Stimulated activated CD4-positive, alpha-beta T cell treated with anti-CD3 and anti-CD28 coated beads, Interleukin-15, amount 100 ng/mL, for 24 hours (primary cell): ENCODE measurements around the gene TMEM108.

Source experiments
- DNase-seq: peaks from one replicate; pipeline ENCODE4 v3.0.0-alpha.2; 2020

The TMEM108 gene

DNA sequence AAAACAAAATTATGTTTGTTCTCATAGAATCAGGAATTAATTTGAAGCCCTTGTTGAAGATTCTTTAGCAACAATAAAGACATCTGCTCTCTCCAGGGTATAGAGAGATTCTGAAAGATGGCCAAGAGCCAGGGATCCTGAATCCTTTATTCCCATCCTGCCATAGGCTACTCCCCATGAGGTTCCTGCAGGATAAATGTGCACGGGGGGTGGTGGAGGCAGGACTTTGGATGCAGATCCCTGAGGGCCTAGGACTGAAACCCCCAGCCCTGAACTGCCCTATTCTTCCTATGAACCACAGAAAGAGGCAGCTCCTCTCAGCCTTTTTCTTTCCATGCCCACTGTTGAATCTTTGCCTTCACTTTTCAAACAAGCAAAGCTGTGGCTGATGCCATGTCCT is 17.1 kb downstream of the TMEM108 start:
- no peak for DNase-seq

GRCh38 chr3:133058243-133058642 is 20.1 kb downstream of the TMEM108 start:
- DNase-seq, result no peak

DNA sequence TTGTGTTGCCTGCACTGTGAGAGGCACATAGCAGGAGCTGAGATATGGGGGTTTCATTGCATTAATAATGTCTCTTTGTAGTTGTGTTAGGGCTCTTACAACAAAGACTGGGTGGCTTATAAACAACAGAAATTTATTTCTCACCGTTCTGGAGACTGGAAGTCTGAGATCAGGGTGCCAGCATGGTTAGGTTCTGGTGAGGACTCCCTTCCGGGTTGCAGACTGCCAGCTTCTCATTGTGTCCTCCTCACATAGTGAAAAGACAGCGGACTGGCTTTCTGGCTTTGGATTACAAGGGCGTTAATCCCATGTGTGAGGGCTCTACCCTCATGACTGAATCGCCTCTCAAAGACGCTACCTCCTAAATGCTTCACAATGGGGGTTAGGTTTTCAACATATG is 20.6 kb downstream of the TMEM108 start:
- no peak for DNase-seq

DNA sequence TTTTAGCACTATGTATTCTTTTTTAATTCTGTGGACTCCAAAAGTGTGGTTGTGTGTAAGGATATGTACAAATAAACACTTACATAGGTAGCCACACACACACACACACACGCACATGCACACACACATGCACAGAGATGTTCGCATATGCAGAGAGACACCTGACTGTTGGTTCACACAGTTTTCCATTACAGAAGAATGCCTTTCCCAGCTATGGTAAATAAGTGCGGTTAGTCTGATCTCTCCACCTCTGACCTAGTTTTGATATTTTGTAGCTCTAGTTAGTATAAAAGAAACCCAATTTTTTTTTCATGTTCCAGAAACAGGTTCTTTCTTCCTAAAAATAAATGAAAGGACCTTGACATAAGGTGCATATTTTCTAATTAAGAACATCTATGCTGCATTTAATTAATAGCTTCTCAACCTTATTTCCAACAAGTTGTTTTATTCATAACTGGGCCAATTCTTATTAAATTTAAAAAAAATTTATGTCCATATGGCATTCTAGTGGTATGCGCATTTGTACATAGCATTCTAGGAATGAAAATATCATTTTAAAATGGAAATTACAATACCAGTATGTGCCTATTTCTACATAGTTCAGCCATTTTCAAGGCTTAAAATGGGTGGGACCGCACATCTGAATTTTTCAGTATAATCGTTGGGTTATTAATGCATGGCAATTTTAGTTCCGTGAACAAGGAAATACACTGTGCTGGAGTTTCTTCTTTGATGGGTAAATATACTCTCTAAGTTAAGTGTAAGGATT is 27.2 kb downstream of the TMEM108 start:
- no peak for DNase-seq

- no peak for DNase-seq
Measured at GRCh38 chr3:133066026-133066425, 27.8 kb downstream of the TMEM108 start.

- no peak for DNase-seq
Measured at GRCh38 chr3:133069556-133070286, 31.5 kb downstream of the TMEM108 start.

DNA sequence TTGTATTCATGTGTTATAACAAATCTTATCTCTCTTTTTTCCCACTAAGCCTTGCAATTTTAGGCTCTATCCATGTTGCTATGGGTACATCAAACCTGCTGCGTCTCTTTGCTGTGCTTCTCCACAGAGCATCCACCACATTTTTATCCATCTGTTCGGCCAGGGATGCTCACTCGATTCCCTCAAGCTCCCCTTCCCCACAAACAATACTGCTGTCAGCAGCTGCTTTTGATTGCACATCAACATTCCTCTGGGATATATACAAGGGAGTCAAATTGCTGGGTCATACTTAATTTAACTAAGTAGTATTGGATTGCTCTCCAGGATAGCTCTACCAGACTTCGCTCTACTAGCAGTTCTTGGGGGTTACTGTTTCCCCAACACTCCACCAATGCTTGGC is 36.8 kb downstream of the TMEM108 start:
- no peak for DNase-seq

DNA sequence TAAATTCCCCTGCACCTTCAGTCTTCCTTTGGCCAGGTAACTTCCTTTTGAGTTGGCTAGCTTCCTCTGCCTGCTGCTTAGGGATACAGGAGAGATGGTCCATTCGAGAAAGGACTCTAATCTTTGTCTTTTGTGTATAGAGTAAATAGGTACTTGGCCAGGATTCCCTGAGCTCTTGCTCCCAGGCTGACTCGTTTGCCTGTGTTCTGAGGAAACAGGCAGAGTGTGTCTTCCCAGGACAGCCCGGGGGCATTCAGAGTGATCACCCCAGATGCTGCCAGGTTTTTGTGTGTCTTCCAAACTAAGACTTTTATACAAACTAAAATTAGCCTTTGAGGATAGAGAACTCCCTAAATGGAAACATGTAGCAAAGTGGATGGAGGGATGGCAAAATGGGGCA is 39.5 kb downstream of the TMEM108 start:
- no peak for DNase-seq

- no peak for DNase-seq
Measured at GRCh38 chr3:133079621-133080020, 41.4 kb downstream of the TMEM108 start.

GRCh38 chr3:133081016-133081415 is 42.8 kb downstream of the TMEM108 start:
- DNase-seq, result no peak

DNA sequence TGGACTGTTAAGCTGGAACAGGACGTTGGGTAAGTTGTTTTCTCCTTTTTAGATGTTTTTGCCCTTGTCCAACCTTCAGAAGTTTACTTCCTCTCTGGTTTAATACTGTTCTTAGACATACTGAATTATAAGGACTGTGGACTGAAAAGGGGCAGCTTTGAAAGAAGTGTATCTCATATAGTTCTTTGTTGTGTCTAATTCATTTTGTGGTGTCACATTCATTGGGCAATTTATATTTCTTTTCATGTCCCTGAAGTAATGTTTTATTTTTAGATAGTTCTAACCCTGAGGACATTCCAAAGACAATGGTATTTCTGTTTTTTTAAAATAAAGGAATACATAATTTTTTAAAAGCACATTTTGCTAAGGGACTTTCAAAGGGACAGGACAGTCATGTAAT is 45.2 kb downstream of the TMEM108 start:
- DNase-seq, result no peak

DNA sequence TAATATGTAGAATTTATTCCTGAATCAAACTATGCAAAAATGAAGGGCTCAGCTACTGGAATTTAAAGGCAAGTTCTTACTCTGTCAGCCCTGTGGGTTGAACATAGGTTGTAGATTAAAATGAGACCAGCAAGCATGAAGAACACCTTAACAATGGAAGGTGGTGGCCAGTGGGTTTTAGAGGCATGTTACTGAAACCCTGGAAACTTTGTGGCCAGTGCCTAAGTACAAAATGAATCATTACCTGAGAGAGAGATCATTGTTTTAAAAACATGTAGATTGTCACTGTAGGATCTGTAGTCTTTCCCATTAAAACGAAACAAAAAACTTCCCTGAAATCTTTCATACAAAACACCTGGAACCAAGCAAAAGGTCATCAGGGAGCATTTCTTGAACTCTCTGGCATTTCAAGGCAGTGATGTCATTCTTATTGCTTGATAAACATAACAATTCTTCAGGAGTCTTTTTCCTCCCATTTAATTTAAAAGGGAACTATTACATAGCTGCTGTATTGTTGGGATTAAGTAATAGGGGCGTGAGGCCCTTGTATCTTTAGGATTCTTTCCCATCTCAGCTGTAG is 51.8 kb downstream of the TMEM108 start:
- no peak for DNase-seq

- DNase-seq, result no peak
Measured at GRCh38 chr3:133092681-133093080, 54.5 kb downstream of the TMEM108 start.

- DNase-seq, result no peak
Measured at GRCh38 chr3:133093366-133093765, 55.2 kb downstream of the TMEM108 start.

DNA sequence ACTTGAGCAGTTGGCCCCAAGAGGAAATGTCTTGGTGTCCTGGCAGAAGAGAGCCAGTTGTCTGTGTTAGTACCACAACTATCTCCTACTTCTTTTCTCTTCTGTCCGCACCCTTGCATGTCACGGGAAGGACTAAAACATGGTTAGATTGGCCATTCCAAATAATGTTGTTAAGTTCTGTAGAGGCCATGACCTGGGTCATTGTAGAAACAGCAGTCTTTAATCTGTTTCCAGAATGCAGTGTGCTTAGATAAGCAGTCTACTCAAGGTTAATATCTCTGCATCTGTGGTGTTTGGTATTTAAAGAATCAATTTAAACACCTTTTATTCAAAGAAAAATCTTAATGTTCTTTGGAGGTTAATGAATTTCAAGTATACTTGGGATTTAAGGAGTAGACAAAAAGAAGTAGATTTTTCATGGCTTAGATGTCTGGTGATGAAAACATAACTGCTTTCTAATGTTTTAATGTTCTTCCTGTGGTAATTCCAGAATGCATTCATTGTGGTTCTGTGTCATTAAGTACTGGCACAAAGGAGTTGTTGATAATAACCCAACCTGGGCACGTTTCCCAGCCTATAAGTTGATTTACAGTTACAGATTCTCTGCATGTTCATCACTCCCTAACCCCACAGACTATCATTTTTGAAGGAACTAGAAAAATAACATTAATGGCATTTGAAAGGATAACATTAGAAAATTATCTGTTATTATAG is 58.9 kb downstream of the TMEM108 start:
- no peak for DNase-seq

DNA sequence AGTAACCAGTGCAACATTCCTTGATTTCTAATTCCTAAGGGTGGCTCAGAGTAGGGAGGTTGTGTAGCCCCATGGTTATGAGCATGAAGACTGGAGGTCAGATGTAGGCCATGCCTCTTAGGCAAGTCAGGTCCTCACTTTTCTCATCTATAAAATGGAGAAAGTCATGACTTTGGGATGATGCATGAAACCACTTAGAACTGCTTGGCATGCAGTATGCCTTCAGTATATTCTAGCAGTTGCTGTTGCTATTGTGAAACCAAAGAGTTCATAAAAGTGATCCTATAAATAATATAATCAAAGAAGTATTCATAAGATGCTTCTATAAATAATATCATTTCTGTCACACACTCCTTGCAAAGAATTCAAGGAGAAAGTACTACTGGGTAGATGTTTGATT is 65.5 kb downstream of the TMEM108 start:
- DNase-seq, result no peak

DNA sequence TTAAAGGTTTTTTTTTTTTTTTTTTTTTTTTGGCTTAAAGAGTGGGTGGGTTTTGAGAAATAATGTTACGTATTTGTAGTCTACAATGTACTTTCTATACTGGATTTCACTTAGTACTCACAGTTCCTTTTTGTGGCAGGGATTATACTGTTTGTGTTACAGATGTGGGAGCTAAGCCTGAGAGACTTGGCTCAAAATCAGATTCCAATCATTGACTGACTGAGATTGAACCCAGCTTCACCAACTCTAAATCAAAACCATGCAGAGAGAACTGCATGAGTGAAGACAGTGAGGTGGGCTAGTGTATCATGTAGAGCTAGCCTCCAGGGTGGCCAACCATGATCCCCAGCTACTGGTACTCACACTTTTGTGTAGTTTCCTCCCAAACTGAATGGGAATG is 68.0 kb downstream of the TMEM108 start:
- no peak for DNase-seq

DNA sequence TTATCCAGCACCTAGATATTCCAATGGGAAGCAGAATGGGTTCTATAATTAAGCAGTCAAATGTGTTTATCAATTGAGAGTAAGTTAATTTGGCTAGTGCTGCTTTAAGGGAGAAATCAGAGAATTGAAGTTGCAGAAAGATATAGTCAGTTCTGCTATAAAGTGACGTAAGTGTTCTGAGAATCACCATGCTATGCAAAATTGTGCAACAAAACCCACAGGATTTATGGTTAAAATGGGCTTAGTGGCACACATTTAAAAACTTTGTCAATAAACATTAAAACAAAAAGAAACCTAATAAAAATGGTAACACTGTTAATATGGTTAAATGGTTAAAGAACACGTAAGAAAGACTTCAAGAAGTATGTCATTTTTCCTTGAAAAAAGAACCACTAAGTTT is 74.5 kb downstream of the TMEM108 start:
- DNase-seq, result no peak

DNA sequence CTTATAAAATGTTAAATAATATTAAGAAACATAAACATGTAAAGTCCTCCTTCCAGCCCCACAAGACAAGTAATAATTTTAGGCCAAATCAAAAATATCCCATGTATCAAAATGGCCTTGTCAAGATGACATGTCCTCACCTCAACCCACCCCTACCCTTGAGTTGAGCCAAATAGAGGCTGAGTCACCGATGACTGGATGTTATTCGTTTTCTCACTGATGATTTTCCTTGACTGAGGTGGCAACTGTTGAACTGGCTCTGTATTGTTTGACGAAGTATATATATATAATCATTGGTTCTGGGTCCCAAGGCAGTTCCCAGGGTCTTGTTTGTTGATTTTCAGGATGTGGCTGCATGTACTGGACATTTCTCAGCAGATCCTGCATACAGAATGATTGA is 75.3 kb downstream of the TMEM108 start:
- no peak for DNase-seq

DNA sequence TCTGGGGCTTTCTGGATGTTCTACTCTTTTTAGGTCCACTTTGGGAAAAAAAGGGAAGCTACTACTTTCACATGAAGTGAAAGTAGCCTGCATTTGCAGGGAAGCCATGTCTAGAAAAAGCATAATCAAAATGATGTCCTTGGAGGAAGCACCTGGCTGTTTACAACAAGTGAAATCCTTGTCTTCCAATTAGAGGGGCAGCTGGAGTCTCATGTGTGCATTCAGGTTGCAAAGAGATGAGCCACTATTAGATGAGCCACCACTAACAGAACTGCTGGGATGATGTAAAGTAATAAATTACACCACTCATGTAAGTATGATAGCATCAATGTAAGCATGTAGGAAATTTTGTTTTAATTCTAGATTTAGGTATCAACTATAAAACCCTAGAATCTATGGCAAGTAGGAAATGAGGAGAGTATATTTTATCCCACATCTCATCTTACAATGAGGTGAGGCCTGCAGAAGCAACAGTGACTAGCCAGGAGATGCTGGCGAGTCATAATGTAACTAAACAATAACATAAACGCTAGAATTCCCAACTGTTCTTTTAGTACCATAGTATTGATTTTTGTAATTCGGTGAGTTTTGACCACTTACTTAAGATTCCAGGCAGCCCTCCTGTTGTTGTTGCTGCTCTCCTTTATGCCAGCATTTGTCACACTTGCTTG is 75.9 kb downstream of the TMEM108 start:
- no peak for DNase-seq

DNA sequence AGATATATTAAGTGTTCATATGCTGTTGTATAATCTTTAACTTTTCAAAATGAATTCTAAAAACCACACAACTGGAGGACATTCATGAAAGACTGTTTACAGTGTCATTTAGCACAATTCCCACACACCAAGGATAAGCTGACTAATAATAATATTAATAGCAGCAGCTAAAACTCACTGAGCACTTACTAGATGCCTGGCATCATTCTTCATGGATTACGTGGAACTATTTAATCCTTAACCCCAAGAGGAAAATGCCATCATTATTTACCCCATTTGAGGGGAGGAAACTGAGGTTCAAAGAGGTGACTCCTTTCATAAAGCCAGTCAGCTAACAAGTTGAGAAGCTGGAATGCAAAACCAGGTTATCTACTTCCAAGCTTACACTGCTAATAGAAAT is 77.0 kb downstream of the TMEM108 start:
- no peak for DNase-seq

DNA sequence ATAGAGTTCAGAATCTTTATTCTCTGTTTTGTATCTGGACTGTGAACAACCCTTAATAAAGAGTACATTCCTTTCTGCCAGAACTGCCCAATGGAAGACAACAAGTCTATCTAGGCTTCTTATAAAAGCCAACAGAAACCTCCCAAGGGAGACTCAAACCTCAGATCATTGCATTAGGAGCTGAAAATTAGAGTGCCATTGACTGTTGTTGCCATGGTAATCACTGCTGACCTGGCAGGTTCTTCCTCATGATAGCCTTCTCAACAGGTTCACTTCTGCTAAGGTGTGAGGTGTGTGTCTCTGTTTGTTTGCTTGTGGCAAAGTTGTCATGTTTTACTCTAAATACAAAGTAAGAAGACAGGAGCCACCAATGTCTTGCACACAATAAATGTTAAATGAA is 79.2 kb downstream of the TMEM108 start:
- no peak for DNase-seq

DNA sequence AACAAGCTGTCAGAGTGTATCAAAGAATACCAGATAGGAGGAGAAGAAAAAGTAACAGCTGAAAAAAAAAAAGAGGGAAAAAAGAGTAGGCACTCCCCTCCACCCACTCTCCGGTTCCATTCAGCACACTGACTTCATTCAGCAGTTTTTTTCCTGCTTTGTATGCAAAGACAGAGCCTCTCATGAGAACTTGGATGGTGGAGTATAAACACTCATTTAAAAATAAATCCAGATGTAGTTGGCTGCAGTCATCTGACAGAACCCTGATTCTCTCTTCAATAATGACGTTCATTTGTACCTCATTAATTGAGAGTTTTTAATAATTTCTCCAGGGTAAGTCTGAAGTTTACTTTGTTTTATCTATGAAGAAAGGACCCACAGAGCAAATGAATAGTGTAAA is 81.0 kb downstream of the TMEM108 start:
- no peak for DNase-seq
